ENCODE results near the gene SRR.

Gene SRR

DNA sequence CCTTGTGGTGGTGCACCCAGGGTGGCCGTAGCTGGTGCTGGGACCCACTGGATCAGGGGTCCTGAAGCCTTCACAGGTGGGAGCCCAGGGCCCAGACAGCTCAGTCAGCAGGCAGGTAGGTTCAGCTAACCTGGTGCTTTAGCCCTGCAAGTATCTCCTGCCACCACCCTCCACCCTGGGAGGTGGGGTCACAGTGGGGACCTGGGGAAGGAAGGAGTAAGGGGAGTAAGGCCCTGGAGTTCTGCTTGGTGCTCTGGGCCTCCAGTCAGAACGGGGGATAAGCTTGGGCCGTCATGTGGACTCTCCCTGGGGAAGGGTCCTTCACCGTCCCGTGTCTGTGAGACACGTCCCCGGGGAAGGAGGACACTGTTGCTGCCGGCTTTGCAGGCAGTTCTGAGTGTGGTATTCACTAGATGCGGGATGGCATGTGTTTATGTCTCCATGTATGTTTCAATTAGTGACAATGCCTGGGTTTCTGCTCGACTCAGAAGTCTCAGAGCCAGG lies 54.2 kb downstream of the SRR start:
- no peak for DNase-seq (ENCODE audit: low read depth)
- TF ChIP-seq, protein P1, sequence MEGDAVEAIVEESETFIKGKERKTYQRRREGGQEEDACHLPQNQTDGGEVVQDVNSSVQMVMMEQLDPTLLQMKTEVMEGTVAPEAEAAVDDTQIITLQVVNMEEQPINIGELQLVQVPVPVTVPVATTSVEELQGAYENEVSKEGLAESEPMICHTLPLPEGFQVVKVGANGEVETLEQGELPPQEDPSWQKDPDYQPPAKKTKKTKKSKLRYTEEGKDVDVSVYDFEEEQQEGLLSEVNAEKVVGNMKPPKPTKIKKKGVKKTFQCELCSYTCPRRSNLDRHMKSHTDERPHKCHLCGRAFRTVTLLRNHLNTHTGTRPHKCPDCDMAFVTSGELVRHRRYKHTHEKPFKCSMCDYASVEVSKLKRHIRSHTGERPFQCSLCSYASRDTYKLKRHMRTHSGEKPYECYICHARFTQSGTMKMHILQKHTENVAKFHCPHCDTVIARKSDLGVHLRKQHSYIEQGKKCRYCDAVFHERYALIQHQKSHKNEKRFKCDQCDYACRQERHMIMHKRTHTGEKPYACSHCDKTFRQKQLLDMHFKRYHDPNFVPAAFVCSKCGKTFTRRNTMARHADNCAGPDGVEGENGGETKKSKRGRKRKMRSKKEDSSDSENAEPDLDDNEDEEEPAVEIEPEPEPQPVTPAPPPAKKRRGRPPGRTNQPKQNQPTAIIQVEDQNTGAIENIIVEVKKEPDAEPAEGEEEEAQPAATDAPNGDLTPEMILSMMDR (IDR thresholded peaks at IDR 0.05; ENCODE audit: insufficient read depth, low read depth, low read length, missing control alignments) = no peak
- H3K4me3 ChIP-seq (ENCODE audit: low read depth, low read length) = no peak overlapping the region

DNA sequence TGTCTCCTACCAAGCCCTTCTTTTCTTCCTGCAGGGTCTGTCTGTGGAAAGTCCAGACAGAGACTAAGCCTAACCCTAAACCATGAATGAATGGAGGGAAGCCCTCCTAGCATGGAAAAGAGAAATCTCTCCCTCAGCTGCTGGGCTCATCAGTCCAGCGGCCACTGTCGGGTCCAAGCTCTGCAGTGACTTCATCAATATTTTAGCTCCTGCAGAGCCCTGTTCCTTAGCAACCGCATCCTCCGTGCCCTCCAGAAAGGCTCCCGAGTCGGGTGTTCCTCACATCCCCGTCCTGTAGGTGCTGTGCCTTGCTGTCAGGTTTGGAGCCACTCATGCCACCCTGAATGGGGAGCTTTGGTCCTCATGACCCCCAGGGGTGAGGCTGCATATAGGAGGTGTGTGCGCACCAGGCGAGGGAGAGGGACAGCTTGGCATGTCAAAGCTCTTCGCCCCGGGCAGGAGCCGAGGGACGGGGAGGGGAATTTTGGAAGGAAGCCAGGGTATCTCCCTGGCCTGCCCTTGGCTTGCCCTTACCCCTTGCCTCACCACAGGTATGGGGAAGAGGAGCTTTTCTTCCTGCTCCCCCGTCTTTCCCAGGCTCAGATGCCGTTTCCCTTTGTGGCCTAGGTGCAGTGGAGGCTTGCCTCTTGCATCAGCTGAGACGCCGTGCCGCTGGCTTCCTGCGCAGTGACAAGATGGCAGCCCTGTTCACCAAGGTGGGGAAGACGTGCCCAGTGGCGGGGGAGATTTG lies 57.4 kb downstream of the SRR start:
- no peak overlapping the region for H3K4me3 ChIP-seq (ENCODE audit: low read depth, low read length)
- no peak for DNase-seq (ENCODE audit: low read depth)
- TF ChIP-seq, protein P1 (IDR thresholded peaks at IDR 0.05; ENCODE audit: insufficient read depth, low read depth, low read length, missing control alignments) = no peak

DNA sequence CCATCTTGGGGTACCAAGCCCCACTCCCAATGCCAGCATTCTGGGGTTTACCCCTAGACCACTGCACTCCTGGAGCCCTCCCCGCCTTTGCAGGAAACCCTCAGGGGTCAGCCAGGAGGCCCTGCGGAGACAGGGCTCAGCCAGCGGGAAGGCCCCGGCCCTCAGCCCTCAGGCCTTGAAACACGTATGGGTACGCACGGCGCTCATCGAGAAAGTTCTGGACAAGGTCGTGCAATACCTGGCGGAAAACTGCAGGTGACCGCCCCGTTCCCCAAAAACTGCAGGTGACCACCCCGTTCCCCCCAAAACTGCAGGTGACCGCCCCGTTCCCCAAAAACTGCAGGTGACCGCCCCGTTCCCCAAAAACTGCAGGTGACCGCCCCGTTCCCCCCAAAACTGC lies 58.3 kb downstream of the SRR start:
- TF ChIP-seq, protein P1 (IDR thresholded peaks at IDR 0.05; ENCODE audit: insufficient read depth, low read depth, low read length, missing control alignments) = no peak
- H3K4me3 ChIP-seq (ENCODE audit: low read depth, low read length) = no peak overlapping the region
- DNase-seq (ENCODE audit: low read depth) = no peak

DNA sequence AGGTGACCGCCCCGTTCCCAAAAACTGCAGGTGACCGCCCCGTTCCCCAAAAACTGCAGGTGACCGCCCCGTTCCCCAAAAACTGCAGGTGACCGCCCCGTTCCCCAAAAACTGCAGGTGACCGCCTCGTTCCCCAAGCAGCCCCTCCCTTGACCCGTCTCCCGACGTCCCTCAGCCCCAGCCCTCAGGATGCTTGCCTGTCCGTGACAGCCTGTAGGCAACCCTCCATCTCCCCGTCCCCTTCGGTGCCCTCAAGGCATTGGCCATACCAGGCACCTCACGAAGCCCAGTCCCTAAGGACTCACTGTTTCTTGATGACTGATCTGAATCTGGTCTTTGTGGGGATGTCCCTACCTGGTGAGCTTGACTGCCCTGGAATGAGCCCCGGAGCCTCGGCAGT lies 58.7 kb downstream of the SRR start:
- DNase-seq (ENCODE audit: low read depth) = no peak
- no peak overlapping the region for H3K4me3 ChIP-seq (ENCODE audit: low read depth, low read length)
- TF ChIP-seq, protein P1 (IDR thresholded peaks at IDR 0.05; ENCODE audit: insufficient read depth, low read depth, low read length, missing control alignments) = no peak

DNA sequence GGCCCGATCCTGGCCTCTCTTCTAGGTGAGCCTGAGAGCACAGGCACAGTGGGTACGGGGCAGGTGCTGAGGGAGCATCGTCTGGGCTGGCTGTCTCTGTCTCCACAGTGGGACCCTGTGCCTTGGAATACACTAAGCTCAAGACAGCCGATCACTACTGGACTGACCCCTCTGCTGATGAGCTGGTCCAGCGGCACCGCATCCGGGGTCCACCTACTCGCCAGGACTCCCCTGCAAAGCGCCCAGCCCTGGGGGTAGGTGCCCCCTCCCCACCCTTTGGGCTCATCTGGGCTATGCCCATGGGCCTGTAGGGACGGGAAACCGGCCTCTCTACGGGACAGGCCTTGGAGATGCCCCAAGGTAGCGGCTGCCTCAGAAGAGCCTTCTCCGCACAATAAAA lies 59.1 kb downstream of the SRR start:
- H3K4me3 ChIP-seq (ENCODE audit: low read depth, low read length) = no peak overlapping the region
- no peak for DNase-seq (ENCODE audit: low read depth)
- TF ChIP-seq, protein P1 (IDR thresholded peaks at IDR 0.05; ENCODE audit: insufficient read depth, low read depth, low read length, missing control alignments) = no peak

DNA sequence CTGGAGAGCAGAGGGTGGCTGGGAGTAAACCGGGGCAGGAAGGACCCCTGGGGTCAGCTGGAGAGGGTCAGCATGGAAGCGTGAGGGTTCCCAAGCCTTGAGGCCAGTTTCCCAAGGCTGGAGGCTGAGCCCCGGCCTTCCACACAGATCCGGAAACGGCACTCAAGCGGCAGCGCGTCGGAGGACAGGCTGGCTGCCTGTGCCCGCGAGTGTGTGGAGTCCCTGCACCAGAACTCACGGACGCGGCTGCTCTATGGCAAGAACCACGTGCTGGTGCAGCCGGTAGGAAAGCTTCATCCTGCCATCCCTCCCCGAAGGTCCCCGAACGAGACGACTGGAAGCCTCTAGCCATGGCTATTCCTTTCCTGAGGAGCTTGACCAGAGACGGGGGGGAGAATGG lies 59.6 kb downstream of the SRR start:
- DNase-seq (ENCODE audit: low read depth) = no peak
- H3K4me3 ChIP-seq (ENCODE audit: low read depth, low read length) = no peak overlapping the region
- TF ChIP-seq, protein P1 (IDR thresholded peaks at IDR 0.05; ENCODE audit: insufficient read depth, low read depth, low read length, missing control alignments) = no peak

Measured in GM12865 (cell line).